IMR-90 (cell line): ENCODE measurements around the gene HTR2B. TPM values are rescaled to one million over a fixed set of nuclear protein-coding genes. Genes with fewer than 3 reads are reported as not detected.

Experiments
- ATAC-seq: fragments of 200-7000 bp; cut with Tn5 transposase; 2 replicates; pipeline ENCODE4 v1.9.1; 2020; ENCODE audit warnings: low read depth, mild to moderate bottlenecking, moderate library complexity
- BruUV-seq: library from RNA; stranded (reverse); fragments of 400-500 nt; replicated peaks from 2 replicates; lab custom pipeline; 2021; lab: Mats Ljungman, UMichigan
- CTCF ChIA-PET: fragments of 300-600 bp; formaldehyde crosslinking; extraction: SDS; loops from one replicate; lab custom pipeline; 2021; ENCODE audit warnings: antibody characterized with exemption; lab: Yijun Ruan, JAX
- POLR2A ChIA-PET: fragments of 300-600 bp; sonication (Branson Sonifier 250); formaldehyde crosslinking; loops from one replicate; lab custom pipeline; 2022; ENCODE audit warnings: antibody characterized with exemption; ENCODE audit not compliant: unreplicated experiment; lab: Charles Lee
- DNase-seq: peaks from one replicate; pipeline ENCODE4 v3.0.0; 2013
- H2AFZ ChIP-seq: replicated peaks from 2 replicates; pipeline ENCODE3; 2013; ENCODE audit warnings: low read length, mild to moderate bottlenecking; ENCODE audit not compliant: poor library complexity
- H2AK5ac ChIP-seq: 2 replicates; pipeline ENCODE4 v1.6.1; 2013; ENCODE audit warnings: low read depth, low read length, inconsistent platforms
- H2AK9ac ChIP-seq: replicated peaks from 2 replicates; pipeline ENCODE3; 2013; ENCODE audit warnings: mild to moderate bottlenecking, low read depth, low read length, moderate library complexity; ENCODE audit not compliant: poor library complexity
- H2BK120ac ChIP-seq: 2 replicates; pipeline ENCODE4 v1.6.1; 2013; ENCODE audit warnings: low read depth, low read length, inconsistent platforms
- H2BK15ac ChIP-seq: 3 replicates; pipeline ENCODE4 v1.6.1; 2013; ENCODE audit warnings: low read depth, low read length, inconsistent platforms
- H2BK20ac ChIP-seq: 2 replicates; pipeline ENCODE4 v1.6.1; 2013; ENCODE audit warnings: low read depth, mild to moderate bottlenecking, inconsistent platforms, low read length, moderate library complexity
- H2BK5ac ChIP-seq: 2 replicates; pipeline ENCODE4 v1.6.1; 2013; ENCODE audit warnings: mild to moderate bottlenecking, low read depth, low read length, inconsistent platforms; ENCODE audit not compliant: poor library complexity, severe bottlenecking
- H3K14ac ChIP-seq: replicated peaks from 2 replicates; pipeline ENCODE4 v1.6.1; 2013; ENCODE audit warnings: low read depth, low read length, inconsistent platforms
- H3K18ac ChIP-seq: 2 replicates; pipeline ENCODE4 v1.6.1; 2013; ENCODE audit warnings: low read depth, low read length, control low read depth
- H3K23ac ChIP-seq: 2 replicates; pipeline ENCODE4 v1.6.1; 2013; ENCODE audit warnings: low read depth, low read length, inconsistent platforms
- H3K27ac ChIP-seq: 2 replicates; pipeline ENCODE4 v1.5.1; 2013; ENCODE audit warnings: mild to moderate bottlenecking, control low read depth, low read length; ENCODE audit not compliant: insufficient read depth
- H3K27me3 ChIP-seq: 2 replicates; pipeline ENCODE4 v1.6.1; 2013; ENCODE audit warnings: low read length; ENCODE audit not compliant: control insufficient read depth, insufficient read depth
- H3K36me3 ChIP-seq: 2 replicates; pipeline ENCODE4 v1.6.1; 2013; ENCODE audit warnings: low read length, mixed read lengths; ENCODE audit not compliant: control insufficient read depth, insufficient read depth
- H3K4ac ChIP-seq: 2 replicates; pipeline ENCODE4 v1.6.1; 2013; ENCODE audit warnings: low read depth, low read length, inconsistent platforms
- H3K4me1 ChIP-seq: 2 replicates; pipeline ENCODE4 v1.6.1; 2013; ENCODE audit warnings: low read length, mixed read lengths; ENCODE audit not compliant: control insufficient read depth, insufficient read depth
- H3K4me2 ChIP-seq: 2 replicates; pipeline ENCODE4 v1.6.1; 2013; ENCODE audit warnings: low read depth, mild to moderate bottlenecking, control low read depth, low read length, moderate library complexity
- H3K4me3 ChIP-seq: 2 replicates; pipeline ENCODE4 v1.5.1; 2013; ENCODE audit warnings: low read depth, mild to moderate bottlenecking, control low read depth, low read length, moderate library complexity; ENCODE audit not compliant: insufficient read depth
- H3K56ac ChIP-seq: 2 replicates; pipeline ENCODE4 v1.6.1; 2013; ENCODE audit warnings: low read length, inconsistent platforms; ENCODE audit not compliant: insufficient read depth; ENCODE audit errors: extremely low read depth
- H3K79me1 ChIP-seq, 2 experiments: 2 replicates each; pipeline ENCODE4 v1.6.1; 2013; ENCODE audit warnings: low read length in 2 of 2, inconsistent platforms in 1 of 2, low read depth in 1 of 2
- H3K9ac ChIP-seq: 2 replicates; pipeline ENCODE4 v1.6.1; 2013; ENCODE audit warnings: low read depth, low read length, control low read depth
- H3K9me1 ChIP-seq: 2 replicates; pipeline ENCODE4 v1.6.1; 2013; ENCODE audit warnings: low read length, inconsistent platforms; ENCODE audit not compliant: insufficient read depth
- H3K9me3 ChIP-seq: 2 replicates; pipeline ENCODE4 v1.6.1; 2013; ENCODE audit warnings: low read length; ENCODE audit not compliant: control insufficient read depth, insufficient read depth
- H4K20me1 ChIP-seq: 2 replicates; pipeline ENCODE4 v1.6.1; 2013; ENCODE audit warnings: low read length, inconsistent platforms; ENCODE audit not compliant: insufficient read depth
- H4K5ac ChIP-seq: 2 replicates; pipeline ENCODE4 v1.6.1; 2013; ENCODE audit warnings: mild to moderate bottlenecking, low read depth, low read length, control low read depth
- H4K8ac ChIP-seq, 2 experiments: 2 replicates each; pipeline ENCODE4 v1.6.1; 2013; ENCODE audit warnings: low read depth in 2 of 2, low read length in 2 of 2, control low read depth in 1 of 2, inconsistent platforms in 1 of 2
- H4K91ac ChIP-seq: 2 replicates; pipeline ENCODE4 v1.6.1; 2013; ENCODE audit warnings: low read depth, low read length, inconsistent platforms; ENCODE audit not compliant: insufficient read depth
- BHLHE40 ChIP-seq: fragments of 150-350 bp; IDR thresholded peaks from 2 replicates; pipeline ENCODE4 v1.6.1; 2016; ENCODE audit warnings: mild to moderate bottlenecking, low read depth, low read length
- CEBPB ChIP-seq: IDR thresholded peaks from 2 replicates; pipeline ENCODE4 v1.6.1; 2012; ENCODE audit warnings: low read depth, low read length, improper control_type of control experiment
- CHD1 ChIP-seq: IDR thresholded peaks from 2 replicates; pipeline ENCODE4 v1.6.1; 2012; ENCODE audit warnings: low read depth, low read length, improper control_type of control experiment
- CTCF ChIP-seq: conservative IDR thresholded peaks from 2 replicates; pipeline ENCODE4 v1.5.1; 2012; ENCODE audit warnings: mild to moderate bottlenecking, low read depth, low read length, improper control_type of control experiment
- ELK1 ChIP-seq: fragments of 150-350 bp; IDR thresholded peaks from 2 replicates; pipeline ENCODE4 v1.6.1; 2016; ENCODE audit warnings: low read depth, mild to moderate bottlenecking, low read length, moderate library complexity, borderline replicate concordance
- FOS ChIP-seq: fragments of 150-350 bp; IDR thresholded peaks from 2 replicates; pipeline ENCODE4 v1.6.1; 2016; ENCODE audit warnings: low read depth, low read length
- MAFK ChIP-seq: IDR thresholded peaks from 2 replicates; pipeline ENCODE4 v1.6.1; 2012; ENCODE audit warnings: low read depth, low read length, improper control_type of control experiment
- MAZ ChIP-seq: IDR thresholded peaks from 2 replicates; pipeline ENCODE4 v1.6.1; 2012; ENCODE audit warnings: low read depth, mild to moderate bottlenecking, low read length, improper control_type of control experiment, moderate library complexity, borderline replicate concordance
- MXI1 ChIP-seq: IDR thresholded peaks from 2 replicates; pipeline ENCODE4 v1.6.1; 2012; ENCODE audit warnings: low read depth, mild to moderate bottlenecking, low read length, moderate library complexity, borderline replicate concordance
- NFE2L2 ChIP-seq: fragments of 150-350 bp; IDR thresholded peaks from 2 replicates; pipeline ENCODE4 v1.6.1; 2016; ENCODE audit warnings: low read depth, mild to moderate bottlenecking, low read length
- POLR2A ChIP-seq: IDR thresholded peaks from 2 replicates; pipeline ENCODE4 v1.6.1; 2012; ENCODE audit warnings: mild to moderate bottlenecking, low read depth, low read length
- RAD21 ChIP-seq: IDR thresholded peaks from 2 replicates; pipeline ENCODE4 v1.6.1; 2012; ENCODE audit warnings: low read length, improper control_type of control experiment
- RCOR1 ChIP-seq: IDR thresholded peaks from 2 replicates; pipeline ENCODE4 v1.6.1; 2012; ENCODE audit warnings: mild to moderate bottlenecking, low read length, improper control_type of control experiment; ENCODE audit not compliant: insufficient replicate concordance
- RFX5 ChIP-seq: IDR thresholded peaks from 2 replicates; pipeline ENCODE4 v1.8.0; 2012; ENCODE audit warnings: low read depth, mild to moderate bottlenecking, low read length, moderate library complexity
- SMC3 ChIP-seq: fragments of 150-350 bp; IDR thresholded peaks from 2 replicates; pipeline ENCODE4 v1.6.1; 2016; ENCODE audit warnings: low read depth, mild to moderate bottlenecking, antibody characterized with exemption, low read length, moderate library complexity
- WGBS, 2 experiments: methylation state at CpG; one replicate each; pipeline versions ENCODE4 v1.1.5 to v1.1.7; 2013; ENCODE audit warnings: missing lambda C conversion rate in 2 of 2; ENCODE audit not compliant: insufficient read length in 1 of 2; ENCODE audit errors: extremely low coverage in 2 of 2; 5-methylcytosine and 5-hydroxymethylcytosine counted together
- dilution Hi-C: fragments of 300-500 bp; cut with HindIII; formaldehyde crosslinking; loops from one replicate; pipeline ENCODE4 v1.14.3; 2018; ENCODE audit warnings: low sequenced_read_pairs; ENCODE audit not compliant: unreplicated experiment
- in situ Hi-C: fragments of 300-500 bp; cut with MboI; formaldehyde crosslinking; loops from 3 replicates; pipeline ENCODE4 v1.14.3; 2019; ENCODE audit warnings: low sequenced_read_pairs, inconsistent platforms, mixed read lengths
- intact Hi-C: fragments of 100-400 bp; cut with micrococcal nuclease; formaldehyde crosslinking; loops from 2 replicates; pipeline ENCODE4 v1.10.0; 2022
- polyA plus RNA-seq, 3 experiments: library from polyadenylated mRNA; depleted of rRNA; stranded (reverse); fragments of >200 nt; gene quantifications; 2 replicates each; pipeline ENCODE4 v1.2.3, GENCODE V29; 2012; ENCODE audit warnings: low replicate concordance in 1 of 3
- total RNA-seq: library from RNA; depleted of rRNA; stranded (reverse); fragments of >200 nt; gene quantifications from 2 replicates; pipeline ENCODE4 v1.2.3, GENCODE V29; 2012
- TF ChIP-seq, protein P1 (sequence below): fragments of 150-350 bp; IDR thresholded peaks from 2 replicates; pipeline ENCODE4 v1.6.1; 2017; ENCODE audit warnings: mild to moderate bottlenecking, antibody characterized with exemption, low read length, low read depth

Gene HTR2B
- total and polyA plus RNA-seq, 2 of the 4 experiments (the other 2 are of a cell fraction): 0.26 to 0.72 TPM

- no TSS peak for BruUV-seq
- no peaks in the 10 kb centered on the region for H3K27me3 ChIP-seq
- H3K4ac ChIP-seq: no peak overlapping the region
- H3K79me1 ChIP-seq: peaks cover 10 to 34% of the 10 kb centered on the region in 2 experiments
- ChIA-PET CTCF (no interaction called here), POLR2A (no interaction called here)
- no peak overlapping the region for H3K4me3 ChIP-seq
- peaks cover 24% of the 10 kb centered on the region for H3K36me3 ChIP-seq
- H4K5ac ChIP-seq: no peak overlapping the region
- no peak overlapping the region for H2AFZ ChIP-seq
- H3K9me1 ChIP-seq: no peaks in the 10 kb centered on the region
- no peak overlapping the region for H3K9ac ChIP-seq
- intact Hi-C loops (no loop called here), in situ Hi-C loops (no loop called here), dilution Hi-C loops (no loop called here)
- no peak overlapping the region for H3K27ac ChIP-seq
- WGBS, 2 experiments: no CpG with 5 or more reads among the region's 1 CpG
- H3K18ac ChIP-seq: no peak overlapping the region
- no peak overlapping the region for H2AK5ac ChIP-seq
- no peak overlapping the region for H2BK20ac ChIP-seq
- ATAC-seq (no peak), DNase-seq (no peak)
- H4K8ac ChIP-seq: no peak overlapping the region
- 0 out of 2 replicates have a peak, but pooled peaks cover 3% of the 10 kb centered on the region for H4K20me1 ChIP-seq
- no peaks in the 10 kb centered on the region for H3K9me3 ChIP-seq
- H4K91ac ChIP-seq: no peak overlapping the region
- H3K4me2 ChIP-seq: no peak overlapping the region
- H2BK15ac ChIP-seq: no peak overlapping the region
- no peak overlapping the region for H2BK5ac ChIP-seq
- H3K14ac ChIP-seq: no peak overlapping the region
- H3K4me1 ChIP-seq: no peaks in the 10 kb centered on the region
- H3K56ac ChIP-seq: no peak overlapping the region
- TF ChIP-seq FOS: no peak
- TF ChIP-seq RAD21: no peak
- no peak for TF ChIP-seq SMC3
- no peak for TF ChIP-seq CEBPB
- TF ChIP-seq MAFK: no peak
- TF ChIP-seq MAZ: no peak
- TF ChIP-seq RFX5: no peak
- TF ChIP-seq RCOR1: no peak
- TF ChIP-seq BHLHE40: no peak
- TF ChIP-seq MXI1: no peak
- TF ChIP-seq CHD1: no peak
- no peak for TF ChIP-seq NFE2L2
- no peak for TF ChIP-seq POLR2A
- TF ChIP-seq CTCF: no peak
- TF ChIP-seq, protein P1, sequence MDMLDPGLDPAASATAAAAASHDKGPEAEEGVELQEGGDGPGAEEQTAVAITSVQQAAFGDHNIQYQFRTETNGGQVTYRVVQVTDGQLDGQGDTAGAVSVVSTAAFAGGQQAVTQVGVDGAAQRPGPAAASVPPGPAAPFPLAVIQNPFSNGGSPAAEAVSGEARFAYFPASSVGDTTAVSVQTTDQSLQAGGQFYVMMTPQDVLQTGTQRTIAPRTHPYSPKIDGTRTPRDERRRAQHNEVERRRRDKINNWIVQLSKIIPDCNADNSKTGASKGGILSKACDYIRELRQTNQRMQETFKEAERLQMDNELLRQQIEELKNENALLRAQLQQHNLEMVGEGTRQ: no peak
- TF ChIP-seq ELK1: no peak
- H3K23ac ChIP-seq: no peak overlapping the region
- no peak overlapping the region for H2BK120ac ChIP-seq
- H2AK9ac ChIP-seq: no peak overlapping the region
Measured at GRCh38 chr2:231065966-231066365, 58.9 kb downstream of the HTR2B start.
